GM12892 (cell line): Measurements from ENCODE around the gene PBX1.

Source experiments
- POLR2AphosphoS5 ChIP-seq: IDR thresholded peaks from 2 replicates; pipeline ENCODE4 v1.6.1; 2011; ENCODE audit warnings: low read depth, low read length, control low read depth
- TAF1 ChIP-seq: IDR thresholded peaks from 2 replicates; pipeline ENCODE4 v1.6.1; 2011; ENCODE audit warnings: low read depth, mild to moderate bottlenecking, control low read depth, low read length, borderline replicate concordance

DNA sequence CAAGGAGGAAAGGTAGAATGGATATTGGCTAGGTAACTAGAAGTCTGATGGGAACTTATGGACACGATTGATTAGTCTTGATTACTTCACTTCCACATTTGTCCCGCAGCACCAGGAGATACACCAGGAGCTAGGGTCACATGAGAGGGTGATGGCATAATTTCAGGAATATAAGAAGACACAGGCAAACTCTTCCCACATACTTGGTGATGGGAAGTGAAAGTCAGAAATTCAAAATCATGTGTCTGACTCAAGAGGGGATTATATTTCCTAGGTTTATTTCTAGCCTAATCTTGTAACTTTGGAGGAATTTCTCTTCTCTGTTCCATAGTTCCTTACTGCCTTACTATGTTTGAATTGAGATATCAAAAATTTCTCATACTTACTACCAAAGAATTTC, 185.0 kb downstream of the PBX1 start:
- no peak for TF ChIP-seq TAF1
- TF ChIP-seq POLR2AphosphoS5: no peak
